Natural killer cell treated with Interleukin-12 subunit alpha and Interleukin-12 subunit beta and Interleukin-15 and Interleukin-18, amount 100 ng/mL, for 72 hours (primary cell): ENCODE results near the gene CIPC. TPM values are rescaled to one million over a fixed set of nuclear protein-coding genes. Genes with fewer than 3 reads are reported as not detected.

Experiments used
- ATAC-seq, 2 donors: fragments of 150-1000 bp; cut with Tn5 transposase in 1 of 2; sonication (Bioruptor Pico), chemical (Tn5 transposase) in 1 of 2; 2 replicates each; pipeline ENCODE4 v1.10.0; 2021
- DNase-seq: peaks from one replicate; pipeline ENCODE4 v3.0.0; 2022; ENCODE audit warnings: low spot score
- H3K27ac Mint-ChIP-seq, 2 donors: 1 replicate in 1 of 2; 2 replicates in 1 of 2; pipeline ENCODE4 v1.8.0; 2022; ENCODE audit warnings: mixed read lengths in 2 of 2, mild to moderate bottlenecking in 1 of 2, moderate library complexity in 1 of 2
- H3K27me3 Mint-ChIP-seq, 2 donors: 1 replicate in 1 of 2; 2 replicates in 1 of 2; pipeline ENCODE4 v1.8.0; 2022; ENCODE audit warnings: mixed read lengths in 2 of 2
- H3K36me3 Mint-ChIP-seq: one replicate; pipeline ENCODE4 v1.8.0; 2022; ENCODE audit warnings: mixed read lengths
- H3K4me1 Mint-ChIP-seq, 2 donors: 1 replicate in 1 of 2; 2 replicates in 1 of 2; pipeline ENCODE4 v1.8.0; 2022; ENCODE audit warnings: low read depth in 2 of 2, mixed read lengths in 2 of 2, mild to moderate bottlenecking in 1 of 2
- H3K4me3 Mint-ChIP-seq: one replicate; pipeline ENCODE4 v1.8.0; 2022; ENCODE audit warnings: mixed read lengths
- H3K9me3 Mint-ChIP-seq: 2 replicates; pipeline ENCODE4 v1.8.0; 2022; ENCODE audit warnings: mixed read lengths
- total RNA-seq, 2 donors: library from RNA; stranded (reverse); gene quantifications; one replicate each; pipeline ENCODE4 v1.2.3, GENCODE V29; 2022

Gene CIPC
- total RNA-seq, 2 donors from 2014 or later, result 11.8 to 19.6 TPM

DNA sequence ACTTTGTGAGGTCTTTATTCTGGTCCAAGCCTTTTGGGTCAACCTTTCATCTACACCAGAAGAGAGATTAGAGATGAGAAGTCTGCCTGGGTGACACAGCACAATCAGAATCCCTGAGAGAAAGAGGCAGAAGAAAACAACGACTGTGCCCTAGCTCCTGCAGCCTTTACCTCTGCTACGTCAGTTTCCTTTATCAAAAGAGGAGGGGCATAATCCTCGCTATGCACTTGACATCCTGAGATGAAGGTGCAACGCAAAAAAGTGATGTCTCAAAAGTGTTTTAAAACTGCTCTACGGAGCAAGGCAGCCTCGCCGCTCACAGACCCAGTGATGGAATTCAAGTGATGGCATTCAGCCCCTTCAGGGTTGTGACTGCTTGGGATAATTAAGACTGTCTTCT is 21.8 kb downstream of the CIPC start:
- Mint-ChIP-seq H3K4me1 (peaks cover 6 to 24% of the 10 kb centered on the region in 2 donors), H3K9me3 (no peaks in the 10 kb centered on the region), H3K27me3 (no peaks in the 10 kb centered on the region), H3K36me3 (no peaks in the 10 kb centered on the region), H3K4me3 (no peak overlapping the region), H3K27ac (no peak overlapping the region)
- no peak for DNase-seq
- ATAC-seq, result no peak

DNA sequence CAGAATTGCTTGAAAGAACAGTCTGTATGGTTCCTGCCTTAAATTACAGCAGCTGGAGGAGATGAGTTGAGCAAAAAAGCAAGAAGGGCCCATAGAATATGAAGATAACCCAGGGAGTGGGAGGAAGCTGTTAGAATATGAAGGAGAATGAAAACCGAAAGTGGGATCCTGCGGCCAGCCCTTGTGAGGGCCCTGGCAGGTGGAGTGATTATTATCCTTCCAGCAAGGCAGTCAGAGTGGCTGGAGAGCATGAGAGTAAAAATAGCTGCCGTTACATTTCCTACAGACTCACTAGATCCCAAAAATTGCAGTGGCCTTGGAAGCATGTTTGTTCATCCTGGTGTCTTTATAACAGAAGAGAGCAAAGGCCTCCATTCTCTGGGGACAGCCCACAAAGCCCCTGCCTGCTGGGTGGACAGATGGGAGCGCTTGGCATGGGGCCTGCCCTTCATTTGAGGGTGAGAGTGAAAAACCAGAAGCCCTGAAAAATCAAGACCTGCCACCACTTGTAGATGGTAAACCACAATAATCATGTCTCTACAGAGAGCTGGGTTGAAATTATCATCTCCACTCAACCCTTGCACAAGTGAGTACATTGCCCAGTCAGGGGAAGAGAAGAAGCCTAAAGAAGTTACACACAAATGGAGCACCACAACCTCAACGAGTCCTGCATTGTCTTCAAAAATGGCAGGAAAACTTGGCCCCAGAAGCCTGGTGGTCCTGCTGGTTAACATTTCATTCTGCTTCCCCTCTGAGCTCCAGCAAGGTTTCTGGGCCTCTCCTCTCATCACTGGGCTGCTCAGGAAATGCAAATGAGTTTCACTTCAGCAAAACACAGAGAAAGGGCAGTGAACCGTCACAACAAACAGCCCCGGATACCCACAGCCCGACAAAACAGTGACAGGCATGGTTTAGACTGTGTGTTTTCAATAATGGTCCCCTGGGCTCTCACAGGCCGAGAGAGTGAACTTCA is 23.0 kb downstream of the CIPC start:
- Mint-ChIP-seq H3K9me3 (no peaks in the 10 kb centered on the region), H3K4me3 (peak overlapping the region; percentile 58)

DNA sequence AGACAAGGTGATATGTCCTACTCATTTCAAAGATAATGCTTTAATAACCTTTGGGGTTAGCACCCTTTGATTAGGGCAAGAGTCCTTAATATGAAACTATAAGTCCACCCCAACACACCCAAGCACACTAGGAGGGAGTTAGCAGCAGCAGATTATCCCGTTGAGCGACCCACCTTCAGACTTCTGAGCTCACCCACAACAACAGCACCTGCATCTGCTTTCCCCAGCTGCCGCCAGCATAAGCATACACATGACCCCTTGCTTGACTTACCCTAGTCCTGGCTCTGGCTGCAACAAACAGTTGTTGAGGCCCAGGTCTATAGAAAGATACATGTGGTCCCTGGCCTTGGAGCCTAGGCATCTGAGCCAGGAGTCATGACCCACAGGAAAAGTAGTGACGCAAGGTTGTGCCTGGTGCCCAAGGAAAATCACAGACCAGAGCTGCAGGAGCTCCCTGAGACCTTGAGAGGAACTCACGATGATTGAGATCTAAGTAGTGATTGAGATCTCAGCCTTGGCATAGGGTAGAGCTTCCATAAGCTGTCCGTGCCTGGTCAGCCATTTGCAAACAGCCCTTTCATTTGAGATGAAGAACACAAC is 24.6 kb downstream of the CIPC start:
- peak overlapping the region in 1 of 2 donors; percentile 84 for H3K27ac Mint-ChIP-seq
- DNase-seq (no peak), ATAC-seq (no peak)
- H3K36me3 Mint-ChIP-seq, result no peaks in the 10 kb centered on the region
- peaks cover 10 to 12% of the 10 kb centered on the region in 2 donors for H3K27me3 Mint-ChIP-seq
- H3K4me3 Mint-ChIP-seq, result no peak overlapping the region
- peaks cover 6 to 28% of the 10 kb centered on the region in 2 donors for H3K4me1 Mint-ChIP-seq
- H3K9me3 Mint-ChIP-seq, result no peaks in the 10 kb centered on the region

More for the DNA sequence above, 23.0 kb downstream of the CIPC start:
- H3K36me3 Mint-ChIP-seq, result no peaks in the 10 kb centered on the region
- peak overlapping the region; percentile 72 to 84 for H3K27ac Mint-ChIP-seq
- ATAC-seq, result peak; percentile 46 to 63
- peaks cover 0 to 8% of the 10 kb centered on the region in 2 donors for H3K27me3 Mint-ChIP-seq
- no peak for DNase-seq
- peaks cover 6 to 28% of the 10 kb centered on the region in 2 donors for H3K4me1 Mint-ChIP-seq

DNA sequence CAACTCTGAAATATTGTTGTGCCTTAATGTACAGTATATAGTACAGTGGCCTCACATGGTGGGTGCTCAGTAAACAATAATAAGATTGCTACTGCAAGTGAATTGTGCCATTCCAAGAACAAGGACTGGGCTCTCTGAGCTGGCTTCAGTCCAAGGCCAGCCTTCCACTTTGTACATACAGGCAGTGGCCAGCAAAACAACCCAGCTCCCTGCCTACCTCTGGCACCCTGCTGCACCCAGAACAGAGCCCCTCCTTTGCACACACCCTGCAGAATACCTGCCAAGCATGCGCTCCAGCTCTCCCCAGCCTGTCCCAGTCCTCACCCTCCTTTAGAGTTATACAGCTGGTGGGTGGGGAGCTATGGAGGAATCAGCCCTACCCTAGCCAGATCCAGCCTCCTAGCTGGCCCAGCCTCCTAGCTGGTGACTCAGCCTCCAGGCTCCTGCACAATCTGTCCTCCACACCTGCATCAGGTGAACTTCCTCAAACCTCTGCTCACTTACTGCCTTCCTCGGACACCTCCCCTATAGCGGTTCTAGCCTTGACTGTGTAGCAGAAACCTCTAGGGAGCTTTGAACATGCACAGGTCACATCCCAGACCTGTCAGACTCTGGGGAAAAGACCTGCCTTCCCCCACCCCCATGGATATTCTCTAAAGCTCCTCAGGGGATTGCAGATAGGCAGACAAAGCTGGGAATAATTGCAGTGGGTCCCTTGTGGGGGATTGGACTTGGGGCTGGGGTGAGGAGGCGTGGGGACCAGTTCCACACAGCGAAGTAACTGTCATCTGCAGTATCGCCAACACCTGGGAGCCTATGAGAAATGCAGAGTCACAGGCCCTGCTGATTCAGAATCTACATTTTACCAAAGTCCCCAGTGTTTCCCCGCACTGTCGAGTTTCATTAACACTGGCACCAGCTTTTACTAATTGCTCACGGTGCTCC is 25.6 kb downstream of the CIPC start:
- Mint-ChIP-seq H3K27ac (no peak overlapping the region), H3K4me3 (peak overlapping the region; percentile 44), H3K36me3 (no peaks in the 10 kb centered on the region), H3K27me3 (peaks cover 11 to 16% of the 10 kb centered on the region in 2 donors), H3K4me1 (peaks cover 6 to 28% of the 10 kb centered on the region in 2 donors), H3K9me3 (no peaks in the 10 kb centered on the region)
- ATAC-seq, result no peak
- no peak for DNase-seq

DNA sequence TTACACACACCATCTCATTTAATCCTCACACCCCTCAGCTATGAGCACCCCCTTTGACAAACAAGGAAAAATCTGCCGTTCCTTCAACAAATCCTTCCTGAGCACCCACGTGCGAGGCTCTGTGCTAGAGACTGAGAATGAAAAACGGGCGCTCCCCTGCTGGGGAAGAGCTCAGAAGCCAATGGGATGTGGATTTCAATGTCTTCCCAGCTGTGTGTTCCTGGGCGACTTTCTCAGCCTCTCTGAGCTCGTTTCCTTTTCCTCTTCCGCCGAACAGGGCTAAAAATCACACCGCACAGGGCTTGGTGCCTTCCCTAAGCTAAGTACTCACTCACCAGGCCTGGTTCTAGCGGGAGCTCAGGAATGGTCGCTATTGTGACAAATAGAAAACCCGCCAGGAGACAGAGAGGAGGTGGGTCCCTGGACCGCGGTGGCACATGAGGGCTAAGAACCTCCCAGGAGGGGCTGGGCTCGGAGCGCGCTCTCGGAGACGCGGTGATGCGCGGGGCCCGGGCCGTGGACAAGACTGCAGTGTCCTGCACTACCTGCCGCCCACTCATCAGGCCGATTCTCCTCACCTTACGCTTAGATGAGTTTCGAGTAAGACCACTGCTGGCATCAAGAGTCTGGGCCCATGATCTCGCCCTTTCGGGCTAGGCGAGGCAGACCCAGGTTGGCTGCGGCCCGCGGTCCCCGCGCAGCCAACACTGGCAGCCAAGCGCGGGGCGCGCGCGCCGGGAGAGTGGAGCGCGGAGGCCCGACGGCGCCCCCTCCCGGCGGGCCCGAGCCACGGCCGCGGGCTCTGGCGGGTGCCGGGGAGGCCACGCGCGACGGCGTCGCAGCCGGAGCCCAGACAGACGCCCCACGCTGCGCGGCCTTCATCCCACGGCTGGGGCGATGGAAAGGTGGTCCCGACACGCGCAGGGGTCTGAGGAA is 26.6 kb downstream of the CIPC start:
- ATAC-seq, result peak; percentile 80 to 87
- no peaks in the 10 kb centered on the region for H3K36me3 Mint-ChIP-seq
- peaks cover 15 to 20% of the 10 kb centered on the region in 2 donors for H3K27me3 Mint-ChIP-seq
- DNase-seq, result no peak
- H3K9me3 Mint-ChIP-seq, result no peaks in the 10 kb centered on the region
- no peak overlapping the region for H3K27ac Mint-ChIP-seq
- H3K4me3 Mint-ChIP-seq, result peak overlapping the region; percentile 65
- peaks cover 6 to 28% of the 10 kb centered on the region in 2 donors for H3K4me1 Mint-ChIP-seq

DNA sequence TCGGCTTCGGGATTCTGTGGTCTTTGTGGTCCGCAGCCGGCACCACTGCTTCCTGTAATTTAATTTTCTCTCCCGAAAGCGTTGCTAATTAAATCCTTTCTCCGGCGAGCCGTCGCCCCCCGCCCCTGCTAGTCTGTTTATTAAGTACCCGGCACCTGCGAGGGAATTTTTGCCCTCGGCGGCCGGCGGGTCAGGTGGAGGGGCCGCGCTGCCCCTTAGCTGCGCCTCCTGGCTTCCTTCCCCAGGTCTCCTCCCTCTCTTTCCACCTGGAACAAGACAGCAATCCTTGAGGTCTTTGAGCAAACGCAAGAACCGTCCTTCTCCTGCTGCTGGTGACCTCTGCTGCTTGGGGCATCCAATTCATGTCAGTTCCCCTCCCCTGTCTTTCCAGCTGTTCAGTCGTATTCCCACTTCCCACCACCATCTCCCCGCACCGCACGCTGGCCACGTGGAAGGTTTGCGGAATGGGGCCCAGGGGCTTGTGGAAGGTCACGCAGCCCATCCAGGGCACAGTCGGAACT is 27.3 kb downstream of the CIPC start:
- peaks cover 6 to 28% of the 10 kb centered on the region in 2 donors for H3K4me1 Mint-ChIP-seq
- ATAC-seq (no peak), DNase-seq (no peak)
- peaks cover 19 to 25% of the 10 kb centered on the region in 2 donors for H3K27me3 Mint-ChIP-seq
- no peaks in the 10 kb centered on the region for H3K36me3 Mint-ChIP-seq
- H3K27ac Mint-ChIP-seq, result no peak overlapping the region
- H3K4me3 Mint-ChIP-seq, result peak overlapping the region; percentile 65
- no peaks in the 10 kb centered on the region for H3K9me3 Mint-ChIP-seq

DNA sequence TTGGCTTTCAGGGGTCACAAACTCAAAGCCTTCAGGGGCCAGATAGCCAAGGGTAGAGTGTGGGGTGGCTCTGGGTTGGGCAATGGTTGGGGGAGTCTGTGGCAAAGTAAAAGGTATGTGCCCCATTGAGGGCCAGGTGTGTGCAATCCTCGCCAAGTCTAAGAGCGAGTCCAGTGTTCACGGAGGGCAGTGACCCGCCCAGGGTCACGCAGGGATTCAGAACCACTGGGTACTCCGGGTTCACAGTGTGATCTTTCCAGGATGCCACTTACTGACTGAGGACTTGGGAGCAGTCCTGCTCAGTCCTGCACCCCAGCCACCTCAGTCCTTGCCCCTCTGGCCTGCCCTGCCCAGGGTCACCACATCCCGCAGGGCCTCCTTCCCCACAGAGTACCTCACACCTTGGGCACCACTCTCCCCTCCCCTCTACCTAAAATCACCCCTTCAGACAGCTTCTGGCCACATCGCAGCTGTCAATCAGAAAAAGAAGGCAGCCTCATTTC is 27.8 kb downstream of the CIPC start:
- H3K36me3 Mint-ChIP-seq, result no peaks in the 10 kb centered on the region
- DNase-seq, result no peak
- peak overlapping the region; percentile 65 for H3K4me3 Mint-ChIP-seq
- no peak for ATAC-seq
- H3K27ac Mint-ChIP-seq, result no peak overlapping the region
- peaks cover 19 to 25% of the 10 kb centered on the region in 2 donors for H3K27me3 Mint-ChIP-seq
- no peaks in the 10 kb centered on the region for H3K9me3 Mint-ChIP-seq
- peaks cover 1 to 24% of the 10 kb centered on the region in 2 donors for H3K4me1 Mint-ChIP-seq

DNA sequence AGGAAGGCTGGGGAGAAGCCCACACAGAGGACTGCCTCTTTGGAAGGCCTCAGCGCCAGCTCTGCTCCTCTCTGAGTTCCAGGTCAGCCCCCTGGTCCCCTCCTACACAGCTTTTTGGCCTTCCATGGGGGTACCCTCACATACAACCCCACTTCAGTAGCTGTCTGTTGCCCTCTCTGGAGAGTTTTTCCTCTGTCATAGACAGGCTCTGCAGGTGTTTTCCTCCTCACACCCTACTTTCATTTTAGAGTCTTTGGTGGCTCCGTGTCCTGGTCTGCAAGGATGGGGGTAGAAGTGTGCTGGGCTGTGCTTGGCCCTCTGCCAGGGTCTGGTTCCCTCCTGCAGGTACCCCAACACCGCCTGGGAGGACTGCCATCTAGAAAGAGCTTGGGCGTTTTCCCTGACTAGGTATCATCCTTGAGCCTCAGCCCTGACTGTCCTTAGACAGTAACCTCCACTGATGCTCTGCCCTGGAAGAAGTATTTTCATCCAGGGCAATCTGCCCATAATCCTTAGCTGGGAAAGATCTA is 28.5 kb downstream of the CIPC start:
- ATAC-seq, result no peak
- Mint-ChIP-seq H3K4me3 (no peak overlapping the region), H3K4me1 (peaks cover 0 to 18% of the 10 kb centered on the region in 2 donors), H3K27me3 (peaks cover 19 to 25% of the 10 kb centered on the region in 2 donors), H3K9me3 (no peaks in the 10 kb centered on the region), H3K36me3 (no peaks in the 10 kb centered on the region), H3K27ac (no peak overlapping the region)
- DNase-seq, result no peak

DNA sequence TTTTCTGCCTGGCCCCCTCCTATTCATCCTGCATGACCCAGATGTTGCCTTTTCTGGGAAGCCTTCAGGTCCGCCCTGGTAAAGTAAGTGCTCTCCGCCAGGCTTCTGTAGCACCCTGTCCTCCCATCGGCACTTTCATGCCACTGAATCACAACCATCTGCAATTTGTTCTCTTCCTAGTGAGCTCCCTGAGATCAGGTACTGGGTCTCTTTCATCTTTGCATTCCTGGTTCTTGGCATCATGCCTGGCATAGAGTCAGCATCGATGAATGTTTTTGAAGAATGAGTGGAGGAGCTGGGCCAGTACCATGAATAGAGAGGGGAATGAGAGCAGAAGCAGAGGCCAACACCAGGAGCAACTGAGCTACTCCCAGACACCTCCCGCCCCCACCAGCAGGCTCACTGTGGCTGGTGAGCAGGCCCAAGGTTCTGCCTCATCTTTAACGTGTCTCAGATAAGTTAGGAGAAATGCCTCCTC is 30.4 kb downstream of the CIPC start:
- Mint-ChIP-seq H3K4me3 (no peak overlapping the region), H3K36me3 (no peaks in the 10 kb centered on the region), H3K4me1 (peaks cover 0 to 11% of the 10 kb centered on the region in 2 donors), H3K27ac (no peak overlapping the region), H3K9me3 (no peaks in the 10 kb centered on the region), H3K27me3 (peaks cover 33 to 41% of the 10 kb centered on the region in 2 donors)
- ATAC-seq, result no peak
- no peak for DNase-seq

DNA sequence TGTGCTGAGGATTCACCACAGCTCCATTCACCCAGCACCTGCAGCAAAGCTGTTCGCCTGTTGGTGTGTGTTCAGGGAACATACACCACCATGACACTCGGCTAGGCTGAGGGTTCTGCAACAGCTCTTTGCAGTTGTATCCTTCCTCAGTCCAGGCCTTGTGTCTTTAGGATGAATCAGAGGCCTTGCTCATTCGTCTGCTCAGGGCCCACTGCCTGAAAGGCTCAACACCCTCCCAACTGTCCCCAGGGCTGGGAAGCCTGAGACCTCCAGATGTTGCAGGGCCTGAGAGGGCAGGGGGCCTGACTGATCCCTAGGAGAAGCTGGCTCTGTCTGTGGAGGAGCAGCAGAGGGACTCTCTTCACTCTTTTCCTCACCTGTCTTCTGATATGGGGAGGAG is 32.3 kb downstream of the CIPC start:
- H3K36me3 Mint-ChIP-seq, result no peaks in the 10 kb centered on the region
- peaks cover 4 to 6% of the 10 kb centered on the region in 2 donors for H3K4me1 Mint-ChIP-seq
- H3K27me3 Mint-ChIP-seq, result peaks cover 42 to 54% of the 10 kb centered on the region in 2 donors
- ATAC-seq, result no peak
- no peak overlapping the region for H3K4me3 Mint-ChIP-seq
- H3K9me3 Mint-ChIP-seq, result no peaks in the 10 kb centered on the region
- H3K27ac Mint-ChIP-seq, result no peak overlapping the region
- no peak for DNase-seq

DNA sequence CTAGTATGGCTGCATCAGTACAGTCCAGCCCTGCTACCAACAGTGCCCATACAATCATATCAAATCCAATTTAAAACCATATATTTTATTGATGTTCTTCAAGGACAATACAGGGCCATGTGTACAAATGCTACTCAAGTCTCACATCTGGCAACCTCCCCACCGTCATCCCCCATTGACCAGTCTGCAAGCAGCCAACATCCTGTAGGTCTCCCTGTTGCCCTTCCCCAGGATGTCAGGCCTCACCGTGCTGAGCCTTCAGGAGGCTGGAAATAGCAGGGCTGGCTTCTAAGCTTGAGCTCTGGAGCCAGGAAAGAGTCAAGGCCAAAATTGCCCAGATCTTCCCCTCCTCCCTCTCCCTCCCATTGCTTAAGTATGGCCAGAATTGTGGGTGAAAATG is 33.1 kb downstream of the CIPC start:
- Mint-ChIP-seq H3K4me1 (peaks cover 3 to 4% of the 10 kb centered on the region in 2 donors), H3K36me3 (no peaks in the 10 kb centered on the region), H3K27ac (no peak overlapping the region), H3K27me3 (peaks cover 42 to 46% of the 10 kb centered on the region in 2 donors), H3K4me3 (no peak overlapping the region), H3K9me3 (no peaks in the 10 kb centered on the region)
- no peak for DNase-seq
- no peak for ATAC-seq
